Activated naive CD4-positive, alpha-beta T cell treated with anti-CD3 and anti-CD28 coated beads for 36 hours (primary cell): ENCODE data around the gene FAM174B. TPM values are rescaled to one million over a fixed set of nuclear protein-coding genes. Genes with fewer than 3 reads are reported as not detected.
A peak's percentile ranks its signal among the peaks of the same experiment; 100 is the strongest.

ENCODE experiments used
- CTCF ChIA-PET: fragments of 350-600 bp; sonication (Branson Sonifier 250); formaldehyde crosslinking; loops from one replicate; lab custom pipeline; 2021; ENCODE audit warnings: antibody characterized with exemption; lab: Charles Lee
- DNase-seq: peaks from one replicate; pipeline ENCODE4 v3.0.0-alpha.2; 2020
- H3K27ac Mint-ChIP-seq: one replicate; pipeline ENCODE4 v1.8.0; 2021; ENCODE audit warnings: mild to moderate bottlenecking, mixed read lengths
- H3K27me3 Mint-ChIP-seq: one replicate; pipeline ENCODE4 v1.8.0; 2021; ENCODE audit warnings: low read depth, mixed read lengths
- H3K36me3 Mint-ChIP-seq: one replicate; pipeline ENCODE4 v1.8.0; 2021; ENCODE audit warnings: low read depth, mixed read lengths
- H3K4me1 Mint-ChIP-seq: one replicate; pipeline ENCODE4 v1.8.0; 2021; ENCODE audit warnings: low read depth, mixed read lengths
- H3K4me3 Mint-ChIP-seq: one replicate; pipeline ENCODE4 v1.8.0; 2021; ENCODE audit warnings: mild to moderate bottlenecking, moderate library complexity, mixed read lengths
- H3K9me3 Mint-ChIP-seq: one replicate; pipeline ENCODE4 v1.8.0; 2021; ENCODE audit warnings: mixed read lengths
- intact Hi-C: fragments of 100-400 bp; cut with micrococcal nuclease; formaldehyde crosslinking; loops from one replicate; pipeline ENCODE4 v1.15.1; 2023
- total RNA-seq, 2 experiments: library from RNA; stranded (reverse); gene quantifications; one replicate each; pipeline ENCODE4 v1.2.3, GENCODE V29; 2021

The FAM174B gene
- total RNA-seq, 2 experiments from 2014 or later: 5.5 to 5.6 TPM

- Mint-ChIP-seq H3K27ac (no peak overlapping the region), H3K36me3 (no peaks in the 10 kb centered on the region), H3K27me3 (peaks cover 5% of the 10 kb centered on the region), H3K4me1 (no peaks in the 10 kb centered on the region), H3K4me3 (no peak overlapping the region), H3K9me3 (no peaks in the 10 kb centered on the region)
- DNase-seq: no peak
- intact Hi-C loops: no loop called here
- CTCF ChIA-PET: no interaction called here
These were observed 18.8 kb upstream of the FAM174B start for GRCh38 chr15:92674347-92674746.

- H3K9me3 Mint-ChIP-seq: no peaks in the 10 kb centered on the region
- DNase-seq: no peak
- no peak overlapping the region for H3K4me3 Mint-ChIP-seq
- no peaks in the 10 kb centered on the region for H3K4me1 Mint-ChIP-seq
- H3K27me3 Mint-ChIP-seq: peaks cover 8% of the 10 kb centered on the region
- no peaks in the 10 kb centered on the region for H3K36me3 Mint-ChIP-seq
- CTCF ChIA-PET: interaction anchor here (0.6 kb wide), 1 partner anchor 150 kb away, joined by 3 read pairs; no protein-coding TSS in a partner anchor
- no peak overlapping the region for H3K27ac Mint-ChIP-seq
- intact Hi-C loops: no loop called here
These were observed 16.5 kb upstream of the FAM174B start for GRCh38 chr15:92672102-92672501.

- Mint-ChIP-seq H3K36me3 (no peaks in the 10 kb centered on the region), H3K4me1 (no peaks in the 10 kb centered on the region), H3K27me3 (peaks cover 8% of the 10 kb centered on the region), H3K9me3 (no peaks in the 10 kb centered on the region), H3K4me3 (no peak overlapping the region), H3K27ac (no peak overlapping the region)
- DNase-seq: no peak
- intact Hi-C loops: no loop called here
- CTCF ChIA-PET: interaction anchor here (0.6 kb wide), 1 partner anchor 149 kb away, joined by 3 read pairs; no protein-coding TSS in a partner anchor
These were observed 15.8 kb upstream of the FAM174B start for GRCh38 chr15:92671406-92671805.

GRCh38 chr15:92670621-92671020, 15.0 kb upstream of the FAM174B start:
- intact Hi-C loops: no loop called here
- H3K36me3 Mint-ChIP-seq: no peaks in the 10 kb centered on the region
- no peak for DNase-seq
- H3K27me3 Mint-ChIP-seq: peaks cover 8% of the 10 kb centered on the region
- no peaks in the 10 kb centered on the region for H3K9me3 Mint-ChIP-seq
- H3K4me1 Mint-ChIP-seq: peaks cover under 1% of the 10 kb centered on the region
- CTCF ChIA-PET: interaction anchor here (0.7 kb wide), 1 partner anchor 11 kb away, joined by 3 read pairs; no protein-coding TSS in a partner anchor
- H3K4me3 Mint-ChIP-seq: no peak overlapping the region
- H3K27ac Mint-ChIP-seq: no peak overlapping the region

- Mint-ChIP-seq H3K4me1 (peaks cover 10% of the 10 kb centered on the region), H3K9me3 (no peaks in the 10 kb centered on the region)
- CTCF ChIA-PET: interaction anchor here (0.7 kb wide), 1 partner anchor 12 kb away, joined by 4 read pairs; no protein-coding TSS in a partner anchor
These were observed 13.9 kb upstream of the FAM174B start for GRCh38 chr15:92669432-92669831.

GRCh38 chr15:92668620-92669019, 13.0 kb upstream of the FAM174B start:
- H3K27me3 Mint-ChIP-seq: peaks cover 8% of the 10 kb centered on the region

More at GRCh38 chr15:92669432-92669831, 13.9 kb upstream of the FAM174B start:
- no peaks in the 10 kb centered on the region for H3K36me3 Mint-ChIP-seq
- no peak for DNase-seq
- H3K27me3 Mint-ChIP-seq: peaks cover 8% of the 10 kb centered on the region
- no peak overlapping the region for H3K4me3 Mint-ChIP-seq
- H3K27ac Mint-ChIP-seq: no peak overlapping the region
- intact Hi-C loops: no loop called here

GRCh38 chr15:92667970-92668485, 12.5 kb upstream of the FAM174B start:
- H3K27me3 Mint-ChIP-seq: peaks cover 8% of the 10 kb centered on the region
- H3K4me3 Mint-ChIP-seq: no peak overlapping the region
- H3K27ac Mint-ChIP-seq: no peak overlapping the region
- no peak for DNase-seq
- intact Hi-C loops: no loop called here
- no peaks in the 10 kb centered on the region for H3K36me3 Mint-ChIP-seq
- peaks cover 15% of the 10 kb centered on the region for H3K4me1 Mint-ChIP-seq
- no peaks in the 10 kb centered on the region for H3K9me3 Mint-ChIP-seq
- CTCF ChIA-PET: no interaction called here

More at GRCh38 chr15:92668620-92669019, 13.0 kb upstream of the FAM174B start:
- no peak overlapping the region for H3K4me3 Mint-ChIP-seq
- peaks cover 10% of the 10 kb centered on the region for H3K4me1 Mint-ChIP-seq
- intact Hi-C loops: no loop called here
- H3K36me3 Mint-ChIP-seq: no peaks in the 10 kb centered on the region
- H3K27ac Mint-ChIP-seq: no peak overlapping the region
- no peaks in the 10 kb centered on the region for H3K9me3 Mint-ChIP-seq
- no peak for DNase-seq
- CTCF ChIA-PET: no interaction called here

GRCh38 chr15:92667287-92667904, 11.8 kb upstream of the FAM174B start:
- Mint-ChIP-seq H3K9me3 (no peaks in the 10 kb centered on the region), H3K27me3 (peaks cover 8% of the 10 kb centered on the region), H3K27ac (no peak overlapping the region), H3K4me1 (peaks cover 15% of the 10 kb centered on the region), H3K36me3 (no peaks in the 10 kb centered on the region), H3K4me3 (no peak overlapping the region)
- no peak for DNase-seq
- intact Hi-C loops: no loop called here
- CTCF ChIA-PET: interaction anchor here (0.5 kb wide), 1 partner anchor 24 kb away, joined by 3 read pairs; no protein-coding TSS in a partner anchor

- no peak overlapping the region for H3K4me3 Mint-ChIP-seq
- no peaks in the 10 kb centered on the region for H3K9me3 Mint-ChIP-seq
- intact Hi-C loops: no loop called here
These were observed 11.2 kb upstream of the FAM174B start for GRCh38 chr15:92666780-92667179.

GRCh38 chr15:92665100-92665555, 9.6 kb upstream of the FAM174B start:
- peaks cover 15% of the 10 kb centered on the region for H3K4me1 Mint-ChIP-seq
- no peak for DNase-seq
- intact Hi-C loops: no loop called here
- no peak overlapping the region for H3K27ac Mint-ChIP-seq
- no peaks in the 10 kb centered on the region for H3K9me3 Mint-ChIP-seq
- no peak overlapping the region for H3K4me3 Mint-ChIP-seq
- H3K27me3 Mint-ChIP-seq: peaks cover 2% of the 10 kb centered on the region
- CTCF ChIA-PET: interaction anchor here (0.9 to 1.5 kb wide), 2 partner anchors 8 to 11 kb away, joined by 3 to 4 read pairs; no protein-coding TSS in a partner anchor
- H3K36me3 Mint-ChIP-seq: no peaks in the 10 kb centered on the region

More at GRCh38 chr15:92666780-92667179, 11.2 kb upstream of the FAM174B start:
- Mint-ChIP-seq H3K4me1 (peaks cover 15% of the 10 kb centered on the region), H3K27ac (no peak overlapping the region), H3K27me3 (peaks cover 8% of the 10 kb centered on the region), H3K36me3 (no peaks in the 10 kb centered on the region)
- CTCF ChIA-PET: interaction anchor here (0.5 kb wide), 1 partner anchor 25 kb away, joined by 3 read pairs; no protein-coding TSS in a partner anchor
- no peak for DNase-seq

- intact Hi-C loops: no loop called here
- H3K36me3 Mint-ChIP-seq: no peaks in the 10 kb centered on the region
These were observed 8.8 kb upstream of the FAM174B start for GRCh38 chr15:92664178-92664900.

GRCh38 chr15:92663250-92663951, 7.8 kb upstream of the FAM174B start:
- intact Hi-C loops: no loop called here
- H3K4me3 Mint-ChIP-seq: no peak overlapping the region
- no peaks in the 10 kb centered on the region for H3K36me3 Mint-ChIP-seq
- peak; percentile 37 for DNase-seq
- H3K4me1 Mint-ChIP-seq: peaks cover 15% of the 10 kb centered on the region
- peaks cover 2% of the 10 kb centered on the region for H3K27me3 Mint-ChIP-seq
- H3K9me3 Mint-ChIP-seq: no peaks in the 10 kb centered on the region
- H3K27ac Mint-ChIP-seq: no peak overlapping the region
- CTCF ChIA-PET: no interaction called here

More at GRCh38 chr15:92664178-92664900, 8.8 kb upstream of the FAM174B start:
- Mint-ChIP-seq H3K27me3 (peaks cover 2% of the 10 kb centered on the region), H3K4me1 (peaks cover 15% of the 10 kb centered on the region), H3K9me3 (no peaks in the 10 kb centered on the region), H3K4me3 (no peak overlapping the region), H3K27ac (no peak overlapping the region)
- CTCF ChIA-PET: interaction anchor here (0.9 to 1.5 kb wide), 2 partner anchors 9 to 11 kb away, joined by 3 to 4 read pairs; no protein-coding TSS in a partner anchor
- DNase-seq: no peak
